HTR-8/SVneo (cell line): ENCODE results near the gene MIDN.

Experiments used
- DNase-seq: peaks from one replicate; pipeline ENCODE4 v3.0.0; 2011; ENCODE audit warnings: low spot score, mixed read lengths; ENCODE audit not compliant: insufficient read length
- FAIRE-seq: peaks from 2 replicates; lab custom pipeline; 2011; peaks lifted over from hg19 to GRCh38; lab: Jason Lieb, UNC

MIDN gene

DNA sequence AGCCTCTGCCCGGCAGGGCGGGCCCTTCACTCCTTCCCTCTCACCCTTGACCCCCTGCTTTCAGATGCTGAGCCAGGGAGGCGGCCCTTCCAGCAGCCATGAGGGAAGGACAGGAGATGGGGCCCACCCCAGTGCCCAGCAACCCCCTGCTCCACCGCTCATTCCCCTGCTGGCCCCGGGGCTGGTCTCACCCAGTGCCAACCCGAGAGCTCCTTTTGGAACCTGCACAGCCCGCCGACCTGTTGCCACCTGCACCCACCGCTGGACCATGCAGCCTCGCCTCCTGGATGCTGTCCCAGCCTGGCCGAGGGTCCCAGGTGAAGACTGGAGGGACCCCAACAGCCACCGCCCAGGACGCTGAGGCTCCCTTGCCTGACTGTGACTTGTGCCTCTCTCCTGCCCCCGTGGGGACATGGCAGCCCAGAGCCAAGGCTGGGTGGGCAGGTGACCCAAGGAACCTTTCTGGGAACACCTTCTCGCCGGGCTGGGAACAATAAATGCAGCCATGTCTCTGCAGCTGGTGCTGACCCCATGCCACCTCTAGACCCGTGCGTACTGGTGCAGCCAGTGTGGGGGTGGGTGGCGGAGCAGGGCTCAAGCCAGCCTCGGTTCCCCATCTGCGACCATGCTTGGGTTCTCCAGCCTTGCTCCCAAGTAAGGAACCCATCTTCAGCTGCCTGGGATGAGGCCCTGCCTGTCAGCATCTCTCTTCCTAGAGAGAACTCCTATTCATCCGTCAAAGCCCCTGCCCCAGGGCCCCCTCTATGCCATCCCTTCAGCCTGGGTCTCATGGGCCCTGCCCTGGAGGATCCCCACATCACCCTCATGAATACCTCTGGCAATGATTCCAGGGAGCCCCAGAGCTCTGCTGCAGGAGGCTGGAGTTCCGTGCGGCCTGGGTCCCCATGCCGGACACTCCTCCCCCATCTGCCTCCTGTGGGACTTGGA lies 30.6 kb downstream of the MIDN start:
- no peak for FAIRE-seq
- DNase-seq = no peak

DNA sequence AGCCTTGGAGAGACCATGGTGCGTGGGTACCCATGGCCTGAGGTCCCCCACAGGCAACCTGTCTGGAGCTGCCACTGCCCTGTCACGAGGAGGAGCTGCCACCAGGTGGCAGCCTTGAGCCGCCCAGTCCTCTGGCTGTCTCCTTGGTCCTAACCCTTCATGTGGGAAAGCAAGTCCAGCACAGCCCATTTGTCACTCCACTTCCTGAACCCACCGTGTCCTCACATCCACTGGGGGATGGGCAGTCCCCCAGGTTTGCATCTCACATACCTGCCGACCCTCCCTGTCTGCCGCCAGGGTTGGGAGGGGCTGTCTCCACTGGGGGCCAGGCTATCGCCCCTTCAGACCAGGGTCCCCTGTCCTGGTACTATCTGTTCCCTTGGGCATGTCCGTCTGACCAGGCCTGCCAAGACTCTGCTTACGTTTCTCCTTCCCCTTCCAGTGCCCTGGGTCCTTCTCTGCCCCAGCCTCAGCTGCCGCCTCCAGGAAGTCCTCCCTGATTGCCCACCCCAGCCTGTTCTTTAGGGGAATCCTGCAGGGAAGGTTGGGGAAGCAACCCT lies 31.5 kb downstream of the MIDN start:
- DNase-seq = peak; percentile 81
- peak; percentile 85 for FAIRE-seq

DNA sequence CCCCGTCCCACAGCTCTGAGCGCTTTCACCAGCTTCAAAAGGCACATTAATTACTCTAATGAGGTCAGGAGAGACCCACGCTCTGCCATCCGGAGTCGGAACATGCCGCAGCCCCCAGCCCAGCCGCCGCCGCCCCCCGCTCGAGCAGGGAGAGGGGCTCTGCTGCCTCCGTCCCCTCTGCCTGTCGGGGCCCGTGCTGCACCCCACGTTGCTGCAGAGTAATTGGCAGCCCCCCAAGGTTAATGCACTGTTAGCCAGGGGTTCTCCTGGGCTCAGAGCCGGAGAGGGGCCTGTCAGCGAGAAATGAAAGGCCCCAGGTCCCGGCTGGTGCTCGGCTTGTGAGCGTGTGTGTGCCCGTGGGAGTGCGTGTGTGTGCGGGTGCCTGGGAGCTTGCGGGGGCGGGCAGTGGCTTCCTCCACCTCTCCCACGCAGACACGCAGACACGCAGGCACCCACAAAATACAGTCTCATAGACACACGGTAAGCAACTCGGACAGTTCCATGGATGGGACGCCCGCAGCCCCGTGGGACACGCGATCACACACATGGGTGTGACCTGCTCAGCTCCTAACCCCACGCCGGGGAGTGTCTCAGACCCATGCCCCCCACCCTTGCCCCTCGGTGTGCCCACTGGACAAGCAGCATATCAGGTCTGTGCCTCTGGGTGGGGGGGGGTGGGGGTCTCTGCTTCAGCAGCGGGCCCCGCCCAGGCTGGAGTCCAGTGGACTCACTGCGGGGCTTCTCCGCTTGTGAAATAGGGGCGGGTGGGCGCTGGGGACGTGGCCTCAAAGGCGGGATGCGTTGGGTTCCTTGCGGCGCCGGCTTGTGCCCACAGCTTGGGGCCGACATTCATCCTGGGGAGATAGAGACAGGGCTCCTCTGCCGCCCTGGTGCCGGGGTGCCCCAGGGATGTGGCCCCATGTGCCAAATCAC lies 32.5 kb downstream of the MIDN start:
- no peak for DNase-seq
- no peak for FAIRE-seq

DNA sequence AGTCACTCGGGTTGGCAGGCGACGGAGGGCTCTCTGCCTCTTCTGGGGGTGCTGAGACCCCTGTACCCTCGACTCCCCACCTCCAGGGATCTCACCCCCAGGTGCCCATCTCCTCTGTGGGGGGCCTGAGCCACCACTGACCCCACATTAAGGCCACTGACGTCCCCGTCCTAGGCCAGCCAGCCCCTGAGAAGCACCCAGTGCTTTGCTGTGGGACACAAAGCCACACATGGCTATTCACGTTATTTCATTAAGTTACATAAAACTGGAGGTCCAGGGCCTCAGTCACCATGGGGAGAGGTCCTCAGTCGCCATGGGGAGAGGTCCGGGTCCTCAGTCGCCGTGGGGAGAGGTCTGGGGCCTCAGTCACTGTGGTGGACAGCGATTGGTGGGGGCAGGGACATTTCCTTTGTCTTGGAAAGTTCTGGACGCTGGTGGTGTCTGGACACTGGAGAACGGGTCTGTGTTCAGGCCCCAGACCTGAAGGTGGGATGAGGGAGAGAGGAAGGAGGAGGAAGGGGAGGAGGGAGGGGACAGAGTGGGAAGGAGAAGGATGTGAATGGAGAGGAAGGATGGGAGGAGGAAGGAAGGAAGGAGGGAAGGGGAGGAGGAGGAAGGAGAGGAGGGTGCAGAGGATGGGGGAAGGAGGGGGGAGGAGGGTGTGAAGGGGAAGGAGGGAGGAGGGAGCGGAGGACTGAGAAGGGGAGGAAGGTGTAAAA lies 33.3 kb downstream of the MIDN start:
- FAIRE-seq (no peak), DNase-seq (no peak)

DNA sequence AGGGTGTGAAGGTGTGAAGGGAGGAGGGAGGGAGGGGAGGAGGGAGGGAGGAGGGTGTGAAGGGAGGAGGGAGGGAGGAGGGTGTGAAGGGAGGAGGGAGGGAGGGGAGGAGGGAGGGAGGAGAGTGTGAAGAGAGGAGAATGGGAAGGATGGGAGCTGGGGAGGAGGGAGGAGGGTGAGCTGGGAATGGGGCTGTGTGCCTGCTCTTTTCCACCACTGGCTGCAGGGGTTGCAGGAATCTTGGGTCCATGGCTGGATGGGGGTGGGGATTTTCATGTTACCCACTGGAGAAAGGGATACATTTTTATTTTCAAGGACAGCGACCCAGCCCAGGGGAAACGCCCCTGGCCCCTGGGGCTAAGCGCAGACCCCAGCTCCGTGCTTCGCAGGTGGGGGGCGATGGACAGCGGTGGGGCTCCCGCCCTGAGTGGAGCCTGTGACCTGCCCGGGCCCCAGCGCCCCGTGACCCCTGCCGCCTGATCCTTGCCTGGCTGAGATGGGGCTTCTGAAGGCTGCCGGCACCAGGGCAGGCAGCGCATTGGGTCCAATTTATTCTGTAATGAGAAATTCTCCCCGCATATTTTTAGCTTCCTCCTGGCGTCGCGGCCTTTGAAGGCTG lies 34.3 kb downstream of the MIDN start:
- FAIRE-seq (peak; percentile 79), DNase-seq (no peak)

DNA sequence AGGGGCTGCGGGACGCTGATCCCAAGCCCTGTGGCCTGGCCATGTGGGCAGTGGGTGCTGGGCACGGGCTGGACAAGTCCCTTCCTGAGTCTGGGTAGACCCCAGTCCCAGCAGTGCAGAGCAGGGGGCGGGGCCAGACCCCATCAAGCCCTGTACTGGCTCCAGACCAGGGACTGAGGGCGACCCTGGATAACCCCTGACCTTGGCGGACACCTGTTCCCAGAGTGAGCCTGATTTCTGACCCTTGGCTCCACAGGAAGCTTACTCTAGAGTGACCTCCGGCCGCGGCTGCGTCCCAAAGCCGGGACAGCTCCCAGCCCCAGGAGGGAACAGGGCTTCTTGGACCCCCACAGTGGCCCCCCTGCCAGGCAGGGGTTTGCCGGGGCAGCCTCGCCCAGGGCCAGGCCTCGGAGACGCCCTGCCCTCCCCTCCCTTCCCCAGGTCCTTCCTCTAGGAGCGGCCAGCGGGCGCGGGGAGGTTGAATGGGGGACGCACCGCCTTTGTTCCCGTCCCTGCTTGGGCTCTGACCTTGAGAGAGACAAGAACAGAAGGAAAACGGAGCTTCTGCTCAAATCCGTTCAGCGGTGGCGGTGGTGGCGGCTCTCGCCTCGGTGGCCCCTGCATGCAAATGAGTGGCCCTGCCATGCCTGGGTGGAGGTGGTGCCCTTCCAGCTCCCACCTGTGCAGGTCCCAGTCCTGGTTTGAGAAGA lies 35.0 kb downstream of the MIDN start:
- DNase-seq (no peak), FAIRE-seq (no peak)

DNA sequence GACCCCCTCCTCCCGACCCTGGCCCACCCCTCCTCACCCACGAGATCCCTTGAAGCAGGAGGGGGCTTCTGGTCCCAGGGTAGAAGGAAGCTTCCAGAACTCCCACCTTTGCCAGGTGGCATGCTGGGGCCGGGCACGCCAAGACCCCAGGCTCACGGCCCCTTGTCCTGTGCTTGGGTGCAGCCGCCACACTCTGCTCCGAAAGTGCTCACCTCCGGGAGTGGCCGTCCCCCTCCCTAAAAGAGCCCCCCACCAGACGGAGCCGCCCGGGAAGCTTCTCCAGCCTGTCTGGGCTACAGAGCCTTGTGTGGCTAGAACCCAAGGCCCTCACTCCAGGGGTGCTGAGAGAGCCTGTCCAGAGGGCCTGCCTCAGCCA lies 35.5 kb downstream of the MIDN start:
- FAIRE-seq (no peak), DNase-seq (no peak)

DNA sequence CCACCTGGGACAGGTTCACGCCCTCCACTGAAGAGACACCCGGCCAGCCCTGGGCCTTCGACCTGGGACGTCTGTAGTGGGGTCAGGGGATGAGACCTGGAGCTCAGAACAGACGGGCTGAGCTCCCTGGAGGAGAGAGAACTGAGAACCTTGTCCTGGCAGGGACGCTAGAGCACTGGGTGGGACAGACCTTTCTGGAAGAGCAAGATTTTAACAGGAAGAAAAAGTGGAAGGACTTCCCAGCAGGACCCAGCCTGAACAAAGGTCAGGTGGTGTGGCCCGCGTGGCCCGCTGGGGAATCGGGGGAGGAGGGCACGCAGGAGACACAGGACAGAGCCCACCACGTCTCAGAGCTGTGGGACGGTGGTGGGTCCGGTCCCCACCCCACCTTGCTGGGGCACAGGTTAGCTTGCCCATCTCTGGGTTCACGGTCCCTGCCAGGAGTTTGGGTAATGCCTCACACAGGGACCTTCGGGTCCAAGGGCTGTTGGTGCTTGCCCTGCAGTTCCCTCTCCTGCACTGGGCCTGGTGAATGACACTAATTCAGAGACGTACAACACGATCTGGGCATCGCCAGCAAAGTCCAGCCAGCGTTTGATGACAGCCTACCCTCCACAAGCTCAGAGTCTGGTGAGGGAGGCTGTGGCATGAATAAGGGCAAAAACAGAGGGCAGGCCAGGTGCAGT lies 36.1 kb downstream of the MIDN start:
- FAIRE-seq = no peak

DNA sequence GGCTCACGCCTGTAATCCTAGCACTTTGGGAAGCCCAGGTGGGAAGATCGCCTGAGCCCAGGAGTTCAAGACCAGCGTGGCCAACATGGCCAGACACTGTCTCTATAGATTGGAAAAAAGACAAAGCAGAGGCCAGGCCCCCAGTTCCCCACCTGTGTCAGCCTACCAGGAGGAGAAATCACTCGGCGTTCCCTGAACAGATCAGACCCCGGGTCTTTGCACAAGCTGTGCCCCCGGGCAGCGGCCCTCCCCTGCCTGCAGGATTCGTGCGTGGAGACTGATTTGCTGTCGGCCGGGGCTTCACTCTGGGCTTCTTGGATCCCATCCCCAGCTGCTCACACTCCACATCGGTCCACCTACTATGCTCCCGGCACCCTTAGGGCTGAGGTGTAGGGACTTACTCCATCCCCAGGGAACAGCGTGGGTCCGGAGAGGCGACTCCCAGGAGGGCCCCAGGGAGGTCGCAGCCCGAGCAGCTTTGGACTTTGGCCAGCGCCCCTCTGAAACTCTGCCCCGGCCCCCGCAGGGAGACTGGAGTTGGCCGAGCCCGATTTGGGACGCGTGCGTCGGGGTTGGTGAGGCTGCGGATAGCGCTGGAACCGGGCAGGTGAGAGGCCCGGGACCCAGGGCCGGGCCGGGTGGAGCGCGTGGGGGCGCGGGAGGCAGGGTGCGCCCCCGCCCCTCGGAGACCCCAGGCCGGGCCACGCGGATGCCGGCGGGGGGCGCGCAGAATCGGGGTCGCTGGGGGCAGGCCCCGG lies 36.8 kb downstream of the MIDN start:
- DNase-seq = no peak
- no peak for FAIRE-seq

More for the DNA sequence above, 36.1 kb downstream of the MIDN start:
- DNase-seq = no peak

DNA sequence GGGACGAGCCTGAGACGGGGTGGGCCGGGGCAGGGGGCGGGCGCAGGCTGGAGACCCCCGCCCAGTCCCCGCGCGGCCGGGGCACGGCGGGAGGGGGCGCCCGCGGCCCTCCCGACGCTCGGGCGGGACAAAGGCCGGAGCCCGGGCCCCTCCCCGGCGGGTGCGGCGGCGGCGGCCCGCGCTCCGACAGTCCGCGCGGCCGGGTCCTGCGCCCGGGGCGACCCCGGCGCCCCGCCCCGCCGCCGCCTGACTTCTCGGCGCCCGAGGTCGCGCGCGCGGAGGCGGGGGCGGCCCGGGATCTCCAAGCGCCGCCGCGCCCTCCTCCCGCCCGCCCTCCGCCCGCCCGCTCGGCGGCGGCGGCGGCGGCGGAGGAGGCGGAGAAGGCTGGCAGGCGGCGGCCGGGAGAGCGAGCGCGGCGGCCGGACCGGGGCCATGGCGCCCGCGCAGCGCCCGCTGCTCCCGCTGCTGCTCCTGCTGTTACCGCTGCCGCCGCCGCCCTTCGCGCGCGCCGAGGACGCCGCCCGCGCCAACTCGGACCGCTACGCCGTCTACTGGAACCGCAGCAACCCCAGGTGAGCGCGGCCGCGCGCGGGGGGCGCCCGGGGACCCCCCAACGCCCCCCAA lies 37.5 kb downstream of the MIDN start, which contains the start of gene EFNA2:
TSS of gene EFNA2 (plus strand) at position 137 of the 624 bp plus-strand sequence. CDS start at position 433, 296 bp downstream.
- no peak for FAIRE-seq
- DNase-seq = no peak

DNA sequence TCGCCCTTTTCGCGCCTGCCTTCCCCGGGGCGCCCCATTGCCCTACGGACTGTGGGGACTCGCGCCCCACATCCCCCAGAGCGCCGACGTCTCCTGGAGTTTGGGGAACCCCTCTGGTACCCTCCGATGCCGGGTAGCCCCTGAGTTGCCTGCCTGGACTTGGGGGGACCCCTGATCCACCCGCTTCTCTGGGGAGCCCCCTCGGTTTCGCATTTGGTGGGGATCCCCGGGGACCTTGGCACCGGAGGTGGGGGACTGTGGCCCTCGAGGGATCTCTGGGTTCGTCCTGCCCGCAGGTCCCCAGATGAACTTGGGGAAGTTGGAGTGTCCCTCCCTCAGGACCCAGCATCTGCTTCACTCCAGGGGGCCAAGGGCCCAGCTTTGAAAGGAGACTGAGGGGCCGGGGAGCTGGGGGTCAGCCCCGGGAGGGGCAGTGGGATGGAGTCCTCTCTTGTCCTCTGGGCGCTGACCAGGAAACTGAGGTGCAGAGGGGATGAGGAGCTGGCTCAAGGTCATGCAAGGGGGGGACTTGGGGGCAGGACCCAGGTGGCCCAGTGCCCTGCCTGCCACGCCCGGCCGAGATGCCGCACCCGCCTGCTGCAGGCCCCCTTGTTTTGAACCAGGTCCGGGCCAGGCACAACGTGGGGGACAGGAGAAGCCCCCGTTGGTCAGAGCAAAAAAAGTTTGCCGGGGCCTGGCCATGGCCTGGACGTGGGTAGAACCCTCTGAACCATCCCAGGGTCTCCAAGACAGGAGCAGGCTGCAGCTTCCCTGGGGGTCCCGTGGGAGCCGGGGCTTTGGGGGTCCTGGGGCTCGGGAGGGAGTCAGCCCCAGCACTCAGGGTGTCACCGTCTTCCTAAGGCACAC lies 38.3 kb downstream of the MIDN start:
- FAIRE-seq = no peak
- DNase-seq = no peak

DNA sequence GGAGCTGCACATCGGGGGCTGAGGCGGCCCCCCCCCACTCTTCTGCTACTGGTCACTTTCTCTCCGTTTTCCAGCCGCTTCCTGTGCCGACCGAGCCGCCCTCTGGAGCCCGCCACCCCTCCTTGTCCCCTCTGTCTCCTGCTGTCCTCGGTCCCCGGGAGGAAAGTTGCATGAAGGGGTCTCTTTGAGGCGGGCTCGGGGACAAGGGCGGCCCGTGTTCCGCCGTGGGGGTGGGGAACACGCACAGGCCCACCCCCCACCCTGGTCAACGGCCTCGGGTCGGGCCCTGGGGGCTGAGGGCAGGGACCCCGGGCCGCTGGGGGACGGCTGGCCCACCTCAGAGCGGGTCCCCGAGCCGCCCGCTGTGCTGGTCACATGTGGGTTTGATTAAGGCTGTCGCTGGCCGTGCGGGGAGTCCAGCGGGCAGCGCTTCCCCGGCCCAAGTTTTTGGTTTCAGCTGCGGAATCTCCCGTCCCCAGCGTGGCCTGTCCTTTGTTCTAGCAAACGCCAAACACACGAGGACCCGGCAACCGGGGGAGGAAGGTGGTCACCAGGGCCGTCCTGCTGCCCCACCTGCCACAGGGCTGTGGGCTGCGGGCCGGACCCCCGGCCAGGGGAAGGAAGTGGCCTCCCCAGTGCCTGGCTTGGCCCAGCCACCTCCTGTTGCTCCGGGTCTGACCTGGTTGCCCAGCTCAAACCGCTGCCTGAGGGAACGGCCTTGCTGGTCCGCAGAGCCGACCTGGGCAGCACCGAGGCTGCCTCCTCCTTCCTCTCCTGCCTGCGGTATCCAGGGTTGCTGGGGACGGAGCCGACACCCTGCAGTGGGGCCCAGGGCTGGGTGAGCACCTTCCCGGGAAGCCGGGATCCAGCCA lies 39.2 kb downstream of the MIDN start:
- no peak for FAIRE-seq
- DNase-seq = no peak

DNA sequence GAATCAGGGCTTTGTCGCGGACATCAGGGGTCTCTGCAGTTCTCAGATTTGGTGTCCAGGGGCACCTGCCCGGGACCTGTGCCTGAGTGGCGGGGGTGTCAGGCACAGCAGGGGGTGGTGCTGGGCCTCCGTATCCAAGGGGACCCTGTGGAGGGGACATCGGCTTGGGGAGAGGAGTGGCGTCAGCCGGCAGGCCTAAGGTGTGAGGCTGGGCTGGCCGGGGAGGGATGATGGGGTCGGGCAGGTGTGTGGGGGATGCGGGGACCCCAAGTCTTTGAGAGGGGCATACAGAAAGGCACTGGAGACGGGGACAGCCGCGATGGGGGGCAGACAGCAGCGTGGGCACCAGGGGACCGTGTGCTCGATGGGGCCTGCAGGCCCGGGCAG lies 39.8 kb downstream of the MIDN start:
- FAIRE-seq (no peak), DNase-seq (no peak)

DNA sequence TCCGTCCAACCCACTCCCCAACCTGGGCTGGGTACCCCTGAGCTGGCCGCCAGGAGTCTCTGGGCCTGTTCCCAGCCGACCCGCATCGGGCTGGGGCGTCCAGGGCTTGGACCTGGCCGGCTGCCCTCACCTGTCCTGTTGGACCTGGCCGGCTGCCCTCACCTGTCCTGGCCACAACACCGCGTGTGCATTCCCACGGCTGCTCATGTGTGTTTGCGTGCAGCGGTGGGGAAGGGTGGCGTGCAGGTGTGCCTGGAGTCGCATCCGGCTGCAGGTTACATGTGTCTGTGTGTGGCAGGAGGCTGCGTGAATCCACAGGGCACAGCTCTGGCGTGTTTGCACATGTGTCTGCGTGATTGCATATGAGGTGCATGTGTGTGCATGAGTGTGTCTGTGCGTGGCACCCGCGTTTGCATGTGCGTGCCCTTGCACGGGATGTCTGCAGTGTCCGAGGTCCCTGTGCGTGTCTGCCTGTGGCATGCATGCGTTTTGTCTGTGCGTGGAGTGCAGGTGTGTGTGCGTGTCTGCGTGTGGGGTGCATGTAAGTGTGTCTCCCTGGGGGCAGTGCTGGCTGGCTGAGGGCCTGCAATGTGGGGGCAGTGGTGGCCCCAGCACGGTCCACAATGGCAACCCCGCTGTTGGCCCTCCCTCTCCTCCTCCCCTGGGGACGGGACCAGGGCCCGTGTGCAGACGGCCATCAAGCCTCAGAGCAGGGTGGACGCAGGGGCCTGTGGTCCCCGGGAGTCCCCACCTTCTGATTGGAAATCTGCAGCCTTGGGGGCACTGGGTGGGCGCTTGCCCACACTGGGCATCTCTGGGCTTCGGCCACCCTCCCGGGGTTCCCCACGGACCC lies 40.7 kb downstream of the MIDN start:
- FAIRE-seq (no peak), DNase-seq (no peak)

DNA sequence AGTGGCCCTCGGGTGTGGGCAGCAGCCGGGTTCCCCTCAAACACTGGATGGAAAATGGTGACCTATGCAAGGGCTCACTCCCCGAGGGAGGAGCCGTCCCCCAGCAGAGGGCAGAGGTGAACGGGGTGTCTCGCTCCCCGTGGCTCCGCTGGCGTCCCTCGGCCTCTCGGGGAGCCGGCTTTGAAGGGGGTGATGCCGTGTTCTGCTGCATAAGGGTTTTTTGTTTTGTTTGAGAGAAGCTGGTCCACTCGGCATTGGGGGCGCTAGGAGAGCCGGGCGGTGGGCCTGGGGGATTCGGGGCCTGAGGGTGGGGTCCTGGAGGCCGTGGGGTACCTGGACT lies 41.3 kb downstream of the MIDN start:
- FAIRE-seq = no peak
- DNase-seq = no peak
